Left lobe of liver (tissue), 2 donors: ENCODE measurements around the gene MYRIP. TPM values are rescaled to one million over a fixed set of nuclear protein-coding genes. Genes with fewer than 3 reads are reported as not detected.
"Not testable (repeated sequence)": the region's sequence is repeated elsewhere in the genome, so short reads cannot be mapped to it uniquely, and the experiment has no call there.

Experiments
- ATAC-seq: fragments of 200-7000 bp; cut with Tn5 transposase; one replicate; pipeline ENCODE4 v1.9.1; 2020; ENCODE audit warnings: mild to moderate bottlenecking, moderate library complexity
- DNase-seq: peaks from one replicate; pipeline ENCODE4 v3.0.0-alpha.2; 2020; ENCODE audit warnings: low spot score
- total RNA-seq: library from RNA; stranded (reverse); gene quantifications from one replicate; pipeline ENCODE4 v1.2.1, GENCODE V29; 2021
- donor health status: DM: no; HTN: no; CAD: no; lungs with moderate emphysema.
- donor health status: DM: no; HTN: yes; CAD: no.

The MYRIP gene
- total RNA-seq, 1 donor from 2014 or later: 12.7 TPM

GRCh38 chr3:39805650-39806049 is 3.8 kb upstream of the MYRIP start:
- DNase-seq (peak; percentile 62), ATAC-seq (peak; percentile 23)

GRCh38 chr3:39806820-39807219 is 2.6 kb upstream of the MYRIP start:
- DNase-seq (no peak), ATAC-seq (no peak)

GRCh38 chr3:39808467-39809180 is 785 bp upstream of the MYRIP start:
- peak; percentile 64 for DNase-seq
- ATAC-seq: peak; percentile 21

GRCh38 chr3:39809995-39810595 is 686 bp downstream of the MYRIP start:
- DNase-seq (peak; percentile 54), ATAC-seq (peak; percentile 31)

GRCh38 chr3:39810647-39811161 is 1.3 kb downstream of the MYRIP start:
- no peak for ATAC-seq

GRCh38 chr3:39811561-39811960 is 2.2 kb downstream of the MYRIP start:
- ATAC-seq (no peak), DNase-seq (no peak)

More at GRCh38 chr3:39810647-39811161, 1.3 kb downstream of the MYRIP start:
- DNase-seq: no peak

GRCh38 chr3:39812537-39812936 is 3.1 kb downstream of the MYRIP start:
- DNase-seq (no peak), ATAC-seq (no peak)

- no peak for DNase-seq
- ATAC-seq: no peak
These were observed 4.6 kb downstream of the MYRIP start for GRCh38 chr3:39814007-39814406.

GRCh38 chr3:39819899-39820298 is 10.5 kb downstream of the MYRIP start:
- ATAC-seq: no peak

GRCh38 chr3:39833764-39834163 is 24.4 kb downstream of the MYRIP start:
- ATAC-seq: peak; percentile 33
- not testable (repeated sequence) for DNase-seq

More at GRCh38 chr3:39819899-39820298, 10.5 kb downstream of the MYRIP start:
- no peak for DNase-seq

GRCh38 chr3:39839484-39839883 is 30.1 kb downstream of the MYRIP start:
- no peak for DNase-seq
- ATAC-seq: no peak

- DNase-seq (no peak), ATAC-seq (no peak)
These were observed 34.0 kb downstream of the MYRIP start for GRCh38 chr3:39843440-39843839.

GRCh38 chr3:39848365-39848764 is 39.0 kb downstream of the MYRIP start:
- ATAC-seq (no peak), DNase-seq (no peak)

- DNase-seq: no peak
- ATAC-seq: peak; percentile 42
These were observed 40.7 kb downstream of the MYRIP start for GRCh38 chr3:39849992-39850715.

GRCh38 chr3:39850716-39851032 is 41.3 kb downstream of the MYRIP start:
- DNase-seq (no peak), ATAC-seq (peak; percentile 46)

- no peak for DNase-seq
- peak; percentile 62 for ATAC-seq
These were observed 46.1 kb downstream of the MYRIP start for GRCh38 chr3:39855517-39855916.

GRCh38 chr3:39869890-39870289 is 60.5 kb downstream of the MYRIP start:
- peak; percentile 18 for ATAC-seq
- DNase-seq: no peak

GRCh38 chr3:39870706-39871105 is 61.3 kb downstream of the MYRIP start:
- ATAC-seq: no peak
- DNase-seq: no peak

- no peak for DNase-seq
- peak; percentile 62 for ATAC-seq
These were observed 70.2 kb downstream of the MYRIP start for GRCh38 chr3:39879581-39879980.

GRCh38 chr3:39882111-39882510 is 72.7 kb downstream of the MYRIP start:
- ATAC-seq (no peak), DNase-seq (no peak)

GRCh38 chr3:39892068-39892467 is 82.7 kb downstream of the MYRIP start:
- DNase-seq (no peak), ATAC-seq (no peak)

- DNase-seq (no peak), ATAC-seq (no peak)
These were observed 86.8 kb downstream of the MYRIP start for GRCh38 chr3:39896184-39896583.
